PFSK-1 (cell line): Measurements from ENCODE around the gene RAP1GAP.

Experiments used
- FOXP2 ChIP-seq: optimal IDR thresholded peaks from 2 replicates; pipeline ENCODE3; 2011; ENCODE audit warnings: borderline replicate concordance, control low read depth, inconsistent platforms; ENCODE audit not compliant: insufficient read depth; ENCODE audit errors: extremely low read length, extremely low read depth
- POLR2AphosphoS5 ChIP-seq: IDR thresholded peaks from 2 replicates; pipeline ENCODE4 v1.6.1; 2012; ENCODE audit warnings: low read depth, mild to moderate bottlenecking, control low read depth, low read length, moderate library complexity
- SIN3A ChIP-seq: IDR thresholded peaks from 2 replicates; pipeline ENCODE4 v1.6.1; 2012; ENCODE audit warnings: mild to moderate bottlenecking, low read length, moderate library complexity, borderline replicate concordance; ENCODE audit not compliant: insufficient read depth
- TAF1 ChIP-seq: IDR thresholded peaks from 2 replicates; pipeline ENCODE4 v1.6.1; 2012; ENCODE audit warnings: low read length, control low read depth, borderline replicate concordance; ENCODE audit not compliant: insufficient read depth
- TF ChIP-seq, protein P1 (sequence below), 2 experiments: IDR thresholded peaks; 2 replicates each; pipeline versions ENCODE4 v1.6.1 to v1.8.0; 2011 to 2012; ENCODE audit warnings: low read depth in 2 of 2, low read length in 2 of 2, control low read depth in 1 of 2, inconsistent platforms in 1 of 2, mild to moderate bottlenecking in 1 of 2, moderate library complexity in 1 of 2; ENCODE audit not compliant: insufficient read depth in 1 of 2

Gene RAP1GAP

GRCh38 chr1:21610027-21610426, 59.1 kb downstream of the RAP1GAP start:
- TF ChIP-seq FOXP2 = no peak
- TF ChIP-seq, protein P1, sequence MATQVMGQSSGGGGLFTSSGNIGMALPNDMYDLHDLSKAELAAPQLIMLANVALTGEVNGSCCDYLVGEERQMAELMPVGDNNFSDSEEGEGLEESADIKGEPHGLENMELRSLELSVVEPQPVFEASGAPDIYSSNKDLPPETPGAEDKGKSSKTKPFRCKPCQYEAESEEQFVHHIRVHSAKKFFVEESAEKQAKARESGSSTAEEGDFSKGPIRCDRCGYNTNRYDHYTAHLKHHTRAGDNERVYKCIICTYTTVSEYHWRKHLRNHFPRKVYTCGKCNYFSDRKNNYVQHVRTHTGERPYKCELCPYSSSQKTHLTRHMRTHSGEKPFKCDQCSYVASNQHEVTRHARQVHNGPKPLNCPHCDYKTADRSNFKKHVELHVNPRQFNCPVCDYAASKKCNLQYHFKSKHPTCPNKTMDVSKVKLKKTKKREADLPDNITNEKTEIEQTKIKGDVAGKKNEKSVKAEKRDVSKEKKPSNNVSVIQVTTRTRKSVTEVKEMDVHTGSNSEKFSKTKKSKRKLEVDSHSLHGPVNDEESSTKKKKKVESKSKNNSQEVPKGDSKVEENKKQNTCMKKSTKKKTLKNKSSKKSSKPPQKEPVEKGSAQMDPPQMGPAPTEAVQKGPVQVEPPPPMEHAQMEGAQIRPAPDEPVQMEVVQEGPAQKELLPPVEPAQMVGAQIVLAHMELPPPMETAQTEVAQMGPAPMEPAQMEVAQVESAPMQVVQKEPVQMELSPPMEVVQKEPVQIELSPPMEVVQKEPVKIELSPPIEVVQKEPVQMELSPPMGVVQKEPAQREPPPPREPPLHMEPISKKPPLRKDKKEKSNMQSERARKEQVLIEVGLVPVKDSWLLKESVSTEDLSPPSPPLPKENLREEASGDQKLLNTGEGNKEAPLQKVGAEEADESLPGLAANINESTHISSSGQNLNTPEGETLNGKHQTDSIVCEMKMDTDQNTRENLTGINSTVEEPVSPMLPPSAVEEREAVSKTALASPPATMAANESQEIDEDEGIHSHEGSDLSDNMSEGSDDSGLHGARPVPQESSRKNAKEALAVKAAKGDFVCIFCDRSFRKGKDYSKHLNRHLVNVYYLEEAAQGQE (IDR thresholded peaks at IDR 0.05; ENCODE audit: insufficient read depth in 1 of 2, low read depth in 2 of 2, low read length in 2 of 2) = no peak
- TF ChIP-seq POLR2AphosphoS5 = no peak
- no peak for TF ChIP-seq TAF1
- no peak for TF ChIP-seq SIN3A

DNA sequence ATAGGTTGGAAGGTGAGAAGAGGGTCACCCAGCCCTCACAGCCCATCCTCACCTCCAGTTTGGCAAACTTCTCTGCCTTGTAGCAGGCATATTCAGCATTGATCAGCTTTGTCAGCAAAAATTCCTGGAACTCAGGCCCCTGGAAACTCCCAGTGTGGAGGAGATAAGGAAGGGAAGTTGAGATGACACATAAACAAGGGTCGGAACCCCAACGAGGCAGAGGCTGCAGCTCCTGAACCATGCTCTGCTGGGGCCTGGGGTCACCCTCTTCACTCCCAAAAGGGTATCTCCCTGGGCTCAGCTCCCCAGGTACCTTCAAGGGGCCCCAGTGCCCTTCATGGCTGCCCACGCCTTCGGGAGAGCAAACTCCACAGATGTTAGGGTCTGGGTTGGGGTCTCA, 60.4 kb downstream of the RAP1GAP start:
- no peak for TF ChIP-seq SIN3A
- no peak for TF ChIP-seq TAF1
- TF ChIP-seq, protein P1 (IDR thresholded peaks at IDR 0.05; ENCODE audit: insufficient read depth in 1 of 2, low read depth in 2 of 2, low read length in 2 of 2) = no peak
- no peak for TF ChIP-seq POLR2AphosphoS5
- no peak for TF ChIP-seq FOXP2

DNA sequence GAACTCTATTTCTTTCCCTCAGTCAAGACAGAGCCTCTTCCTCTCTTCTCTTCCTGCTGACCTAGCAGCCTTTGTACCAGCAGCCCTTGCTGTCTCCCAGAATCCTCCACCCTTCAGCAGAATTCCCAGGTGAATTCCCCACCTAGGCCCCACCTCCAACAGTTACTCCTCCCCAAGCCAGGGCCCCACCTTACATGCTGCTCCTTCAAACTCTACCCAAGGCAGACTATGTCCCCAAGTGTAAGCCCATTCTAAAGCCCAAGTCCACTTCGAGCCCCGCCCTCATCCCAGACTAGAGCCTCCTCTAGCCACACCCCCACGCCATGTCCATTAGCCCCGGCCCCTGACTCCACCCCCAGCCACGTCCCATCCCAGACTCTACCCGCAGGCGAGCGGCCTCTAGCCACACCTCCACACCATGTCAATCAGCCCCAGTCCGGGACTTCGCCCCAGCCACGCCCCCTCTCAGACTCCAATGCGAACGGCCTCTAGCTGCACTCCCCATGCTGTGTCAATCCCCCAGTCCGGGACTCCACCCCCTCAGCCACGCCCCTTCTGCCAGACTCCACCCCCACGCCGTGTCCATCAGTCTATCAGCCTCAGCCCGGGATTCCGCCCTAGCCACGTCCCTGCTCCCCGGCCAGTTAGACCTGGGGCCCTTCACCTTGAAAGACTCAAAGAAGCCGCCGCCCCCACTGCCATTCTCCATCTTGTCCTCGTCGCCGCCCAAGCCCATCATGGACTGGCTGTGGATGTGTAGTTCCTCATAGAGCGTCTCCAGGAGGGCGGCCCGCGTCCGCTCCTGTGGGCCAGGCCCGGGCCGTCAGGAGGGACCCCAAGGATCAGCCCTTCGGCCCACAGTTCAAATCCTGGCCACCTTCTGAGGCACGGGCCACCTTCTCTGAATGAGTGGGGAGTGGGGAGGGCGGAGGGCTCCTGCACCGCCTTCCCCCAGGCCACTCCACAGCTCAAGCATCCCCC, 61.3 kb downstream of the RAP1GAP start:
- TF ChIP-seq POLR2AphosphoS5 (no peak), SIN3A (no peak), TAF1 (no peak), FOXP2 (no peak)
- TF ChIP-seq, protein P1 (IDR thresholded peaks at IDR 0.05; ENCODE audit: insufficient read depth in 1 of 2, low read depth in 2 of 2, low read length in 2 of 2) = no peak

DNA sequence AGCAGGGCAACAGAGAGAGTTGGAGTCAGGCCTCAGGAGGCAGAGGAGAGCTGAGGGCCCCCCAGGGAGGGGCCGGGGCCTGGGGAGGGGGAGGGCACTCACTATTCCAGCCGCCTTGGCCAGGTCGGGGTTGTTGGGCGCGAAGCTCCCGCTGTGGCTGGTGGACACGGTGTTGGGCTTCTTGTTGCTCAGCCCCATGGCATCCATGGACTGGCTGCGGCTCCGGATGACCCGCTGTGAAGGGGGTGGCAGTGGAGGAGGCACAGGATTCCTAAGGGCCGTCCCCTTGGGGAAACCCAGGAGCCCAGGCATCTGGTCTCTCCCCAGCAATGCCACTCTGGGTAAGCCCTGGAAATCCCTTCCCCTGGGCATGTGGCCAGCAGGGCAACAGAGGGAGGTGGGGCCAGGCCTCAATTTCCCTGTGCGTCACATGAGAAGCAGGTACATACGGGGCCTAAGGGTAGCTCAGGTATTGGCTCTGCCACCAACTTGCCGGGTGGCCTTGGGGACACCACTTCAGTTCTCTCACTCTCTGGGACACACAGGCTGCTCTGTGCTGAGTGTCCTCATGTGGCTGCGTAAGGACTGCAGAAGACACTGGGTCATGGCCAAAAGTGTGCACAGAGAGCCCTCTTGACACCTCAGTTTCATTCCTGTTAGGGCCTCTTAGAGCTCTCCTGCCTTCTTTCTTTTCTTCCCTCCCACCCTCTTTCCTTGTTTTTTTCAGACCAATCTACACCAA, 63.0 kb downstream of the RAP1GAP start:
- TF ChIP-seq FOXP2 = no peak
- no peak for TF ChIP-seq POLR2AphosphoS5
- TF ChIP-seq SIN3A = no peak
- TF ChIP-seq TAF1 = no peak
- TF ChIP-seq, protein P1 (IDR thresholded peaks at IDR 0.05; ENCODE audit: insufficient read depth in 1 of 2, low read depth in 2 of 2, low read length in 2 of 2) = no peak
